ENCODE measurements around the gene NATD1. TPM values are rescaled to one million over a fixed set of nuclear protein-coding genes. Genes with fewer than 3 reads are reported as not detected.

NATD1 gene
- polyA plus RNA-seq, 1 of the 3 experiments (the other 2 are of a cell fraction) = 3.9 TPM

DNA sequence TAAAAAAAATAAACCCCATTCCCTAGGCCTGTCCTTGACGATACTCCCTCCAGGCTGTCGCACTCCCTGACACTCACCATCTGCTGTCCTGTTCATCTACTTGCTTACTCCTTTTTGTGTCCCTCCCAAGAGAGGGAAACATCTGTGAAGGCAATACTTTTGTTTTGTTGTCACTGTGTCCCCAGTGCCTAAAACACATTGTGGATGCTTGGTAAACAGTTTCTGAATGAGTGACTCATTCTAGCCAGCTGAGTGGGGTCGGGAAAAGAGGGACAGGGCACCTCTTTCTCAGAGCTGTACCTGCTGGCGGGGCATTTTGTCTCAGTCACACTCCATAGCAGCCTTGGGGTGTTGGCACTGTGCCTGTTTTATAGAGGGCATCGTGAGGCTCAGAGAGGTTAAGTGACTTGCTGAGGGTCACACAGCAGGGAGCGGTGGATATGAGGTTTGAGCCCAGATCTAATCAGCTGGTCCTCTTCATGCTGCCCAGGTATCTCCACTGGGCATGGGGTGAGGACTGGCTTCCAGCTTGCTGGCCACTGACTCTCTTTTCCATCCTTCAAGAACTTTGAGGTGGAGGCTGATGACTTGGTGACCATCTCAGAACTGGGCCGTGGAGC lies 46.9 kb upstream of the NATD1 start:
- 46% methylated on average over 6 of the region's 7 CpGs for WGBS (ENCODE audit: low lambda C conversion rate)
- H3K36me3 ChIP-seq (replicated peaks in 1 of 2; ENCODE audit: control insufficient read depth in 1 of 2, insufficient read depth in 2 of 2, low read length in 1 of 2) = peaks cover 3 to 38% of the 10 kb centered on the region in 2 experiments
- no peaks in the 10 kb centered on the region for H3F3A ChIP-seq (replicated peaks; ENCODE audit: insufficient read depth)
- H3K9ac ChIP-seq = no peak overlapping the region
- H3K79me2 ChIP-seq (ENCODE audit: insufficient read depth) = peaks cover 46% of the 10 kb centered on the region
- H3K9me3 ChIP-seq = no peaks in the 10 kb centered on the region
- H3K9me2 ChIP-seq = no peaks in the 10 kb centered on the region
- ChIA-PET POLR2A (interaction anchor here (1.2 kb wide), 1 partner anchor 13 kb away, joined by 5 read pairs; no protein-coding TSS in a partner anchor), CTCF (interaction anchor here (1.5 to 5.0 kb wide), 3 partner anchors 21 to 211 kb away, joined by 4 to 22 read pairs (median 6); no protein-coding TSS in a partner anchor)
- peaks cover 67% of the 10 kb centered on the region for H4K20me1 ChIP-seq (ENCODE audit: insufficient read depth)
- H3K27ac ChIP-seq (ENCODE audit: low read depth in 2 of 2, low read length in 1 of 2) = no peak overlapping the region
- no peak overlapping the region for H3K4me3 ChIP-seq (ENCODE audit: low read depth in 2 of 2, low read length in 1 of 2)
- H2AFZ ChIP-seq (ENCODE audit: low read depth) = no peak overlapping the region
- no peak overlapping the region for H3K4me2 ChIP-seq
- TF ChIP-seq FOXJ3 (CRISPR knock-in tag; IDR thresholded peaks at IDR 0.05) (no peak), POLR2AphosphoS5 (IDR thresholded peaks at IDR 0.05; ENCODE audit: low read depth, low read length) (no peak), RAD21 (IDR thresholded peaks at IDR 0.05; ENCODE audit: low read length) (no peak), RCOR1 (IDR thresholded peaks at IDR 0.05; ENCODE audit: low read length) (no peak), NRF1 (IDR thresholded peaks at IDR 0.05; ENCODE audit: low read depth, low read length) (no peak), GABPA (IDR thresholded peaks at IDR 0.05; ENCODE audit: low read depth) (no peak), FOSL2 (IDR thresholded peaks at IDR 0.05; ENCODE audit: borderline replicate concordance, low read depth) (no peak), IRF3 (IDR thresholded peaks at IDR 0.05; ENCODE audit: low read depth, low read length) (no peak)
- TF ChIP-seq, protein P1, sequence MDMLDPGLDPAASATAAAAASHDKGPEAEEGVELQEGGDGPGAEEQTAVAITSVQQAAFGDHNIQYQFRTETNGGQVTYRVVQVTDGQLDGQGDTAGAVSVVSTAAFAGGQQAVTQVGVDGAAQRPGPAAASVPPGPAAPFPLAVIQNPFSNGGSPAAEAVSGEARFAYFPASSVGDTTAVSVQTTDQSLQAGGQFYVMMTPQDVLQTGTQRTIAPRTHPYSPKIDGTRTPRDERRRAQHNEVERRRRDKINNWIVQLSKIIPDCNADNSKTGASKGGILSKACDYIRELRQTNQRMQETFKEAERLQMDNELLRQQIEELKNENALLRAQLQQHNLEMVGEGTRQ (IDR thresholded peaks at IDR 0.05; ENCODE audit: borderline replicate concordance, low read depth, low read length) = no peak
- peaks cover 0 to 44% of the 10 kb centered on the region in 2 experiments; a peak in 1 of 4 replicates for H3K4me1 ChIP-seq (ENCODE audit: control insufficient read depth in 1 of 2, insufficient read depth in 2 of 2, low read depth in 1 of 2, low read length in 1 of 2)
- H3K27me3 ChIP-seq (ENCODE audit: insufficient read depth) = peaks cover 10% of the 10 kb centered on the region; the same call in 1 of the 2 replicates
- no peak for DNase-seq

DNA sequence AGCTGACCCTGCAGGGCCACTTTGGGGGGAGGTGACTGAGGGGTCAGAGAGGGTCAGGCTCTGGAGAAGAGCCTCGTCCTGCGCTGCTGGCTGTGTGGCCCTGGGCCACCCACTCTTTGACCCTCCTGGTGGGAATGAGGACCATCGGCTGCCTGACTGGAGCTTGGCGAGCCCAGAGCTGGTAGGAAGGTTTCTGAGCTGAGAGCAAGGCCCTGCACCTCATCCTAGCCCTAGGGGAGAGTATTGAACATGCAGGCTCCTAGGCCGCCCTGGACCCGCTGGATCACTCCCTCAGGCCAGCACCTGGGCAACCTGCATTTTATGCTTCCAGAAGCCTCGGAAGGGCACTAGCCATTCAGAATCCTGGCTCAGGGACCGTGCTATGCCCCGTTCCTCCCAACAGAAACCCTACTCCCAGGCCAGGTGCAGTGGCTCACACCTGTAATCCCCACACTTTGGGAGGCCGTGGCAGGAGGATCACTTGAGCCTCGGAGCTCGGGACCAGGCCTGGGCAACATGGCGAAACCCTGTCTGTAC lies 45.8 kb upstream of the NATD1 start:
- Histone ChIP-seq H3K4me2 (no peak overlapping the region), H3K36me3 (replicated peaks in 1 of 2; ENCODE audit: control insufficient read depth in 1 of 2, insufficient read depth in 2 of 2, low read length in 1 of 2) (peaks cover 3 to 35% of the 10 kb centered on the region in 2 experiments), H2AFZ (ENCODE audit: low read depth) (no peak overlapping the region), H3K4me3 (ENCODE audit: low read depth in 2 of 2, low read length in 1 of 2) (no peak overlapping the region), H3K27me3 (ENCODE audit: insufficient read depth) (peaks cover 10% of the 10 kb centered on the region; the same call in 1 of the 2 replicates), H3K4me1 (ENCODE audit: control insufficient read depth in 1 of 2, insufficient read depth in 2 of 2, low read depth in 1 of 2, low read length in 1 of 2) (peaks cover 0 to 54% of the 10 kb centered on the region in 2 experiments; a peak in 1 of 4 replicates), H3K9me3 (no peaks in the 10 kb centered on the region), H3K79me2 (ENCODE audit: insufficient read depth) (peaks cover 56% of the 10 kb centered on the region), H3K9ac (no peak overlapping the region), H3K27ac (ENCODE audit: low read depth in 2 of 2, low read length in 1 of 2) (no peak overlapping the region), H3F3A (replicated peaks; ENCODE audit: insufficient read depth) (no peaks in the 10 kb centered on the region), H3K9me2 (no peaks in the 10 kb centered on the region), H4K20me1 (ENCODE audit: insufficient read depth) (peaks cover 77% of the 10 kb centered on the region)
- POLR2A ChIA-PET = no interaction called here
- CTCF ChIA-PET = interaction anchor here (0.8 to 5.0 kb wide), 4 partner anchors 20 to 213 kb away, joined by 3 to 22 read pairs (median 4); no protein-coding TSS in a partner anchor
- WGBS (ENCODE audit: low lambda C conversion rate) = 34% methylated on average over 11 of the region's 13 CpGs
- DNase-seq = no peak
- no peak for TF ChIP-seq FOSL2 (IDR thresholded peaks at IDR 0.05; ENCODE audit: borderline replicate concordance, low read depth)

All from SK-N-SH (cell line).